ENCODE results near the gene TPO. TPM values are rescaled to one million over a fixed set of nuclear protein-coding genes. Genes with fewer than 3 reads are reported as not detected.
"Not testable (repeated sequence)": the region's sequence is repeated elsewhere in the genome, so short reads cannot be mapped to it uniquely, and the experiment has no call there.

Gene TPO
- total RNA-seq, 5 donors from 2014 or later (not counting 1 experiment from before 2014, with no cell fraction given): 0.18 to 0.26 TPM; not detected in 3

DNA sequence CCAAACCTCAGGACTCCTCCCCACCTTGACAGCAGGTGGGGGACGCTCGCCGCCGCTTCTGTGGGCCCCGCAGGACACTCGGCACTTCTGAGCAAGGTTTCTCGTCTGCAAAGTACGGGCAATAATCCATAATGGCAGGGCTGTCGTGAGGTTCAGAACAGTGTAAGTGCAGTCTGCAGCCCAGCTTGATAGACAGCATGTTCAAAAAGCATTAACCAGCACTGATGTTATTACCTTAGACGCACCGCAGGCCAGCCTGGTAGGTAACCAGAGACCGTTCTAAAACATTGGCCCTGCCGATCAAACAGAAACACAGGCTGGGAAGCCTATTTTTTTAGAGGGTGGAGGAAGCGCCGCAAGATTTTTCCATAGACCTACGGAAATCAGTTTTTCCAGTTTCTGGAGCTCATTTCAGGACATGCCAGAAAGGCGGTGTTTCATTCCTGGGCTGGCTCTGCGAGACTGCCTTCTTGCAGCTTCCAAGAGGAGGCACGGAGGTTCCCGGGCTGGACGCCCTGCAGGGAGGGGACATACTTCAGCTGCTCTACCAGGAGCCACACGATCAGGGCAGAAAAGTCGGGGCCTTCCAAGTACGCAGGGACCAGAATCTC lies 148.7 kb downstream of the TPO start:
- ATAC-seq (replicated peaks in 1 of 4) (no peak), DNase-seq (no peak)
- CTCF ChIA-PET: interaction anchor here in 1 of 2 donors (0.9 kb wide), 1 partner anchor 7 kb away, joined by 3 read pairs; no protein-coding TSS in a partner anchor
- H3K4me3 Mint-ChIP-seq: no peak overlapping the region
- WGBS (ENCODE audit: insufficient coverage): 94% methylated on average over 23 of the region's 24 CpGs
- no peaks in the 10 kb centered on the region for H3K36me3 Mint-ChIP-seq
- POLR2A ChIA-PET: no interaction called here
- Histone ChIP-seq H3K36me3 (ENCODE audit: control insufficient read depth in 2 of 2, extremely low read depth in 1 of 2, insufficient read depth in 1 of 2, low read length in 1 of 2) (no peaks in the 10 kb centered on the region), H3K27me3 (replicated peaks in 1 of 2; ENCODE audit: control insufficient read depth in 2 of 2, extremely low read depth in 1 of 2, insufficient read depth in 2 of 2, low read length in 1 of 2) (peaks cover 0 to 26% of the 10 kb centered on the region in 2 experiments), H3K4me1 (ENCODE audit: control insufficient read depth in 1 of 2, extremely low read depth in 1 of 2, insufficient read depth in 2 of 2, low read length in 2 of 2) (peaks cover 6 to 23% of the 10 kb centered on the region in 2 experiments), H3K4me3 (ENCODE audit: control insufficient read depth in 1 of 2, extremely low read depth in 1 of 2, low read length in 1 of 2) (no peak overlapping the region), H3K27ac (ENCODE audit: low read length) (no peak overlapping the region), H3K9me3 (no peaks in the 10 kb centered on the region)
- no peaks in the 10 kb centered on the region for H3K27me3 Mint-ChIP-seq
- peaks cover 22 to 31% (median 27%) of the 10 kb centered on the region in 3 donors for H3K4me1 Mint-ChIP-seq
- peaks cover 0 to 8% (median 0%) of the 10 kb centered on the region in 3 donors for H3K9me3 Mint-ChIP-seq
- no peak overlapping the region for H3K27ac Mint-ChIP-seq

- ATAC-seq (replicated peaks in 1 of 4): no peak
Observed at GRCh38 chr2:1563084-1563857, 150.0 kb downstream of the TPO start.

GRCh38 chr2:1563943-1564891 lies 151.0 kb downstream of the TPO start:
- Histone ChIP-seq H3K4me1 (ENCODE audit: control insufficient read depth in 1 of 2, extremely low read depth in 1 of 2, insufficient read depth in 2 of 2, low read length in 2 of 2) (peaks cover 6 to 23% of the 10 kb centered on the region in 2 experiments), H3K27me3 (replicated peaks in 1 of 2; ENCODE audit: control insufficient read depth in 2 of 2, extremely low read depth in 1 of 2, insufficient read depth in 2 of 2, low read length in 1 of 2) (peaks cover 0 to 15% of the 10 kb centered on the region in 2 experiments), H3K36me3 (ENCODE audit: control insufficient read depth in 2 of 2, extremely low read depth in 1 of 2, insufficient read depth in 1 of 2, low read length in 1 of 2) (no peaks in the 10 kb centered on the region), H3K9me3 (no peaks in the 10 kb centered on the region), H3K4me3 (ENCODE audit: control insufficient read depth in 1 of 2, extremely low read depth in 1 of 2, low read length in 1 of 2) (peak overlapping the region in 1 of 2 donors; percentile 25), H3K27ac (ENCODE audit: low read length) (no peak overlapping the region)
- ATAC-seq (replicated peaks in 1 of 4): peak; percentile 63 to 89 (median 73)
- CTCF ChIA-PET: interaction anchor here in 1 of 2 donors (0.6 kb wide), 1 partner anchor 730 kb away, joined by 5 read pairs; no protein-coding TSS in a partner anchor
- WGBS (ENCODE audit: insufficient coverage): 26% methylated on average over 15 of the region's 23 CpGs
- Mint-ChIP-seq H3K9me3 (peaks cover 5 to 12% (median 8%) of the 10 kb centered on the region in 3 donors), H3K27ac (peak overlapping the region in 1 of 2 donors; percentile 61), H3K4me1 (peaks cover 22 to 31% (median 27%) of the 10 kb centered on the region in 3 donors), H3K36me3 (no peaks in the 10 kb centered on the region), H3K27me3 (no peaks in the 10 kb centered on the region), H3K4me3 (peak overlapping the region; percentile 13 to 64 (median 34))
- POLR2A ChIA-PET: no interaction called here
- peak in 13 of 35 experiments; percentile 13 to 47 (median 19) for DNase-seq

More at GRCh38 chr2:1563084-1563857, 150.0 kb downstream of the TPO start:
- Histone ChIP-seq H3K9me3 (no peaks in the 10 kb centered on the region), H3K4me3 (ENCODE audit: control insufficient read depth in 1 of 2, extremely low read depth in 1 of 2, low read length in 1 of 2) (no peak overlapping the region), H3K27ac (ENCODE audit: low read length) (no peak overlapping the region), H3K36me3 (ENCODE audit: control insufficient read depth in 2 of 2, extremely low read depth in 1 of 2, insufficient read depth in 1 of 2, low read length in 1 of 2) (no peaks in the 10 kb centered on the region), H3K4me1 (ENCODE audit: control insufficient read depth in 1 of 2, extremely low read depth in 1 of 2, insufficient read depth in 2 of 2, low read length in 2 of 2) (peaks cover 6 to 23% of the 10 kb centered on the region in 2 experiments), H3K27me3 (replicated peaks in 1 of 2; ENCODE audit: control insufficient read depth in 2 of 2, extremely low read depth in 1 of 2, insufficient read depth in 2 of 2, low read length in 1 of 2) (peaks cover 0 to 17% of the 10 kb centered on the region in 2 experiments)
- no peaks in the 10 kb centered on the region for H3K36me3 Mint-ChIP-seq
- H3K9me3 Mint-ChIP-seq: peaks cover 5 to 12% (median 8%) of the 10 kb centered on the region in 3 donors
- H3K27me3 Mint-ChIP-seq: no peaks in the 10 kb centered on the region
- WGBS (ENCODE audit: insufficient coverage): 89% methylated on average over 28 of the region's 32 CpGs
- CTCF ChIA-PET: interaction anchor here in 1 of 2 donors (0.7 to 0.9 kb wide), 2 partner anchors 9 to 427 kb away, joined by 3 to 4 read pairs; no protein-coding TSS in a partner anchor
- H3K4me1 Mint-ChIP-seq: peaks cover 22 to 31% (median 27%) of the 10 kb centered on the region in 3 donors
- H3K27ac Mint-ChIP-seq: no peak overlapping the region
- no peak for DNase-seq
- peak overlapping the region in 1 of 3 donors; percentile 64 for H3K4me3 Mint-ChIP-seq
- POLR2A ChIA-PET: no interaction called here

- ChIA-PET POLR2A (no interaction called here), CTCF (no interaction called here)
- Histone ChIP-seq H3K4me3 (ENCODE audit: control insufficient read depth in 1 of 2, extremely low read depth in 1 of 2, low read length in 1 of 2) (no peak overlapping the region), H3K27ac (ENCODE audit: low read length) (no peak overlapping the region), H3K4me1 (ENCODE audit: control insufficient read depth in 1 of 2, extremely low read depth in 1 of 2, insufficient read depth in 2 of 2, low read length in 2 of 2) (peaks cover 6 to 23% of the 10 kb centered on the region in 2 experiments), H3K27me3 (replicated peaks in 1 of 2; ENCODE audit: control insufficient read depth in 2 of 2, extremely low read depth in 1 of 2, insufficient read depth in 2 of 2, low read length in 1 of 2) (peaks cover 0 to 16% of the 10 kb centered on the region in 2 experiments), H3K9me3 (no peaks in the 10 kb centered on the region), H3K36me3 (ENCODE audit: control insufficient read depth in 2 of 2, extremely low read depth in 1 of 2, insufficient read depth in 1 of 2, low read length in 1 of 2) (no peaks in the 10 kb centered on the region)
- 95% methylated on average over 30 of the region's 34 CpGs for WGBS (ENCODE audit: insufficient coverage)
- no peak for DNase-seq
- Mint-ChIP-seq H3K4me3 (no peak overlapping the region), H3K4me1 (peaks cover 20 to 26% (median 24%) of the 10 kb centered on the region in 3 donors), H3K9me3 (peaks cover 5 to 12% (median 8%) of the 10 kb centered on the region in 3 donors), H3K36me3 (no peaks in the 10 kb centered on the region), H3K27me3 (no peaks in the 10 kb centered on the region), H3K27ac (no peak overlapping the region)
- ATAC-seq (replicated peaks in 1 of 4): no peak
Observed at GRCh38 chr2:1567556-1568344, 154.5 kb downstream of the TPO start.

GRCh38 chr2:1568345-1568668 lies 155.0 kb downstream of the TPO start:
- H3K4me1 ChIP-seq (ENCODE audit: control insufficient read depth in 1 of 2, extremely low read depth in 1 of 2, insufficient read depth in 2 of 2, low read length in 2 of 2): peaks cover 6 to 20% of the 10 kb centered on the region in 2 experiments
- H3K4me3 ChIP-seq (ENCODE audit: control insufficient read depth in 1 of 2, extremely low read depth in 1 of 2, low read length in 1 of 2); H3K36me3 ChIP-seq (ENCODE audit: control insufficient read depth in 2 of 2, extremely low read depth in 1 of 2, insufficient read depth in 1 of 2, low read length in 1 of 2); DNase-seq; ATAC-seq (replicated peaks in 1 of 4); H3K9me3 ChIP-seq; H3K4me3 Mint-ChIP-seq; H3K27ac Mint-ChIP-seq; H3K27me3 Mint-ChIP-seq; H3K27ac ChIP-seq (ENCODE audit: low read length); H3K36me3 Mint-ChIP-seq; POLR2A ChIA-PET; CTCF ChIA-PET: not testable (repeated sequence)
- H3K27me3 ChIP-seq (replicated peaks in 1 of 2; ENCODE audit: control insufficient read depth in 2 of 2, extremely low read depth in 1 of 2, insufficient read depth in 2 of 2, low read length in 1 of 2): peaks cover 0 to 13% of the 10 kb centered on the region in 2 experiments
- 96% methylated on average over 30 of the region's 39 CpGs for WGBS (ENCODE audit: insufficient coverage)
- peaks cover 15 to 22% (median 19%) of the 10 kb centered on the region in 3 donors for H3K4me1 Mint-ChIP-seq
- peaks cover 5 to 12% (median 8%) of the 10 kb centered on the region in 3 donors for H3K9me3 Mint-ChIP-seq
